Panc1 (cell line): ENCODE data around the gene ATG16L2. TPM values are rescaled to one million over a fixed set of nuclear protein-coding genes. Genes with fewer than 3 reads are reported as not detected.
"Not testable (repeated sequence)": the region's sequence is repeated elsewhere in the genome, so short reads cannot be mapped to it uniquely, and the experiment has no call there.

Source experiments
- ATAC-seq: fragments of 200-7000 bp; cut with Tn5 transposase; 2 replicates; pipeline ENCODE4 v1.9.1; 2020; ENCODE audit warnings: mild to moderate bottlenecking, moderate library complexity
- BruUV-seq: library from RNA; stranded (reverse); fragments of 400-500 nt; replicated peaks from 2 replicates; lab custom pipeline; 2021; lab: Mats Ljungman, UMichigan
- CTCF ChIA-PET: fragments of 300-600 bp; sonication (Branson Sonifier 250); formaldehyde crosslinking; loops from one replicate; lab custom pipeline; 2022; ENCODE audit warnings: antibody characterized with exemption; lab: Charles Lee
- POLR2A ChIA-PET: fragments of 300-600 bp; sonication (Branson Sonifier 250); formaldehyde crosslinking; loops from one replicate; lab custom pipeline; 2022; ENCODE audit warnings: antibody characterized with exemption; lab: Charles Lee
- DNase-seq: peaks from one replicate; pipeline ENCODE4 v3.0.0-alpha.2; 2010; ENCODE audit warnings: low read depth, low spot score
- H3K27ac ChIP-seq: 2 replicates; pipeline ENCODE4 v1.5.1; 2011; ENCODE audit warnings: mild to moderate bottlenecking, low read length, inconsistent platforms
- H3K27me3 ChIP-seq: fragments of 200-500 bp; sonication (Bioruptor generic); 2 replicates; pipeline ENCODE4 v1.6.0; 2014; ENCODE audit warnings: low read length, inconsistent platforms; ENCODE audit not compliant: control insufficient read depth, insufficient read depth
- H3K36me3 ChIP-seq: fragments of 200-500 bp; sonication (Bioruptor generic); 2 replicates; pipeline ENCODE4 v1.5.1; 2014; ENCODE audit warnings: inconsistent platforms, mild to moderate bottlenecking, low read length, moderate library complexity; ENCODE audit not compliant: control insufficient read depth, insufficient read depth
- H3K4me1 ChIP-seq: 2 replicates; pipeline ENCODE4 v1.5.1; 2011; ENCODE audit warnings: inconsistent platforms, mild to moderate bottlenecking, low read length, moderate library complexity; ENCODE audit not compliant: control insufficient read depth, insufficient read depth
- H3K4me3 ChIP-seq, 2 experiments: 2 replicates each; pipeline ENCODE4 v1.5.1; 2011 to 2012; ENCODE audit warnings: low read depth in 2 of 2, low read length in 2 of 2, mild to moderate bottlenecking in 2 of 2, inconsistent platforms in 1 of 2, moderate library complexity in 1 of 2
- H3K9me3 ChIP-seq: fragments of 200-500 bp; sonication (Bioruptor generic); 2 replicates; pipeline ENCODE4 v1.5.1; 2014; ENCODE audit warnings: low read depth, mild to moderate bottlenecking, inconsistent platforms, low read length, moderate library complexity; ENCODE audit not compliant: control insufficient read depth, insufficient read depth
- CTCF ChIP-seq: fragments of 450-650 bp; IDR thresholded peaks from 2 replicates; pipeline ENCODE4 v1.5.1; 2017; ENCODE audit warnings: mild to moderate bottlenecking
- POLR2AphosphoS5 ChIP-seq: IDR thresholded peaks from 2 replicates; pipeline ENCODE4 v1.6.1; 2012; ENCODE audit warnings: mild to moderate bottlenecking, low read depth, low read length, moderate library complexity
- REST ChIP-seq, 2 experiments: IDR thresholded peaks; 2 replicates each; pipeline ENCODE4 v1.6.1; 2011 to 2012; ENCODE audit warnings: low read depth in 2 of 2, control low read depth in 1 of 2, low read length in 1 of 2, mild to moderate bottlenecking in 1 of 2, moderate library complexity in 1 of 2; ENCODE audit not compliant: insufficient read depth in 1 of 2
- SIN3A ChIP-seq: IDR thresholded peaks from 2 replicates; pipeline ENCODE4 v1.6.1; 2012; ENCODE audit warnings: low read depth, mild to moderate bottlenecking, low read length, moderate library complexity, borderline replicate concordance; ENCODE audit not compliant: insufficient read depth
- TCF7L2 ChIP-seq: IDR thresholded peaks from 2 replicates; pipeline ENCODE4 v1.6.1; 2011; ENCODE audit warnings: mild to moderate bottlenecking, low read depth, low read length, inconsistent platforms
- in situ Hi-C: cut with HindIII; loops from 2 replicates; pipeline ENCODE4 v1.10.0; 2016; ENCODE audit warnings: low sequenced_read_pairs, low pct_unique_long_range_greater_than_20kb
- intact Hi-C: fragments of 100-400 bp; cut with micrococcal nuclease; formaldehyde crosslinking; loops from one replicate; pipeline ENCODE4 v1.10.0; 2022; ENCODE audit not compliant: unreplicated experiment
- total RNA-seq: library from RNA; stranded (reverse); gene quantifications from one replicate; pipeline ENCODE4 v1.2.1, GENCODE V29; 2021; ENCODE audit not compliant: unreplicated experiment

The ATG16L2 gene
- total RNA-seq, 1 experiment from 2014 or later, result 14.6 TPM

- no peaks in the 10 kb centered on the region for H3K27me3 ChIP-seq
- DNase-seq, result no peak
- no peak overlapping the region for H3K27ac ChIP-seq
- no peak overlapping the region for H3K4me3 ChIP-seq
- H3K4me1 ChIP-seq, result no peaks in the 10 kb centered on the region
- in situ Hi-C loops, result no loop called here
- POLR2A ChIA-PET, result no interaction called here
- intact Hi-C loops, result no loop called here
- no peak for TF ChIP-seq TCF7L2
- TF ChIP-seq SIN3A, result no peak
- TF ChIP-seq REST (IDR thresholded peaks at IDR 0.05; ENCODE audit: insufficient read depth in 1 of 2, low read depth in 2 of 2, low read length in 1 of 2), result no peak
- no peak for TF ChIP-seq POLR2AphosphoS5
- TF ChIP-seq CTCF, result no peak
- no peaks in the 10 kb centered on the region for H3K9me3 ChIP-seq
- no peaks in the 10 kb centered on the region for H3K36me3 ChIP-seq
- no peak for ATAC-seq
- BruUV-seq, result no TSS peak
- CTCF ChIA-PET, result no interaction called here
Measured at GRCh38 chr11:72805216-72805615, 9.0 kb upstream of the ATG16L2 start.

- ATAC-seq, DNase-seq, H3K36me3 ChIP-seq, BruUV-seq, H3K27ac ChIP-seq, intact Hi-C loops, in situ Hi-C loops, H3K4me3 ChIP-seq, H3K4me1 ChIP-seq, H3K9me3 ChIP-seq, CTCF ChIA-PET, POLR2A ChIA-PET, H3K27me3 ChIP-seq: not testable (repeated sequence)
Measured at GRCh38 chr11:72806378-72806777, 7.8 kb upstream of the ATG16L2 start.

- H3K4me3 ChIP-seq, result no peak overlapping the region
- DNase-seq (no peak), ATAC-seq (no peak)
- in situ Hi-C loops (no loop called here), intact Hi-C loops (no loop called here)
- no peaks in the 10 kb centered on the region for H3K36me3 ChIP-seq
- H3K4me1 ChIP-seq, result no peaks in the 10 kb centered on the region; the same call in 1 of the 2 replicates
- ChIA-PET CTCF (interaction anchor here (0.6 to 0.7 kb wide), 3 partner anchors 66 to 672 kb away, joined by 4 to 9 read pairs (median 7); no protein-coding TSS in a partner anchor), POLR2A (no interaction called here)
- H3K27me3 ChIP-seq, result no peaks in the 10 kb centered on the region
- no peak overlapping the region for H3K27ac ChIP-seq
- no peaks in the 10 kb centered on the region for H3K9me3 ChIP-seq
- BruUV-seq, result no TSS peak
- no peak for TF ChIP-seq SIN3A
- no peak for TF ChIP-seq TCF7L2
- no peak for TF ChIP-seq CTCF
- TF ChIP-seq REST (IDR thresholded peaks at IDR 0.05; ENCODE audit: insufficient read depth in 1 of 2, low read depth in 2 of 2, low read length in 1 of 2), result no peak
- TF ChIP-seq POLR2AphosphoS5, result no peak
Measured at GRCh38 chr11:72807021-72807693, 7.1 kb upstream of the ATG16L2 start.
